A549 (cell line): ENCODE data around the gene GARS1. TPM values are rescaled to one million over a fixed set of nuclear protein-coding genes. Genes with fewer than 3 reads are reported as not detected.

Experiments used
- ATAC-seq, 2 experiments: fragments of 200-7000 bp in 1 of 2; fragments of >200 bp in 1 of 2; cut with Nextera tagmentation in 1 of 2; cut with Tn5 transposase in 1 of 2; 3 replicates each; pipeline versions ENCODE4 v1.8.0 to v1.9.1; 2018 to 2020; ENCODE audit warnings: mild to moderate bottlenecking in 1 of 2, moderate library complexity in 1 of 2
- CTCF ChIA-PET: fragments of 300-600 bp; sonication (Branson Sonifier 250); formaldehyde crosslinking; extraction: SDS; loops from one replicate; lab custom pipeline; 2021; ENCODE audit warnings: antibody characterized with exemption, inconsistent platforms; lab: Yijun Ruan, JAX
- POLR2A ChIA-PET: fragments of 350-600 bp; formaldehyde crosslinking; extraction: SDS; loops from one replicate; lab custom pipeline; 2021; ENCODE audit warnings: antibody characterized with exemption, inconsistent platforms; lab: Yijun Ruan, JAX
- DNase-seq, 2 experiments: peaks; one replicate each; pipeline versions ENCODE4 v3.0.0 to v3.0.0-alpha.2; 2011 to 2016; ENCODE audit warnings: low read depth in 1 of 2, low spot score in 1 of 2
- FAIRE-seq: peaks from 2 replicates; lab custom pipeline; 2011; peaks lifted over from hg19 to GRCh38; lab: Jason Lieb, UNC
- H3K27ac ChIP-seq, 2 experiments: fragments of >200 bp; sonication (Bioruptor Twin); formaldehyde crosslinking; 3 replicates each; pipeline ENCODE4 v1.5.1; 2016 to 2017
- H3K4me1 ChIP-seq: fragments of >200 bp; sonication (Bioruptor Twin); formaldehyde crosslinking; 3 replicates; pipeline ENCODE4 v1.6.1; 2016
- H3K4me2 ChIP-seq: fragments of >200 bp; sonication (Bioruptor Twin); formaldehyde crosslinking; 3 replicates; pipeline ENCODE4 v1.6.1; 2016
- H3K4me3 ChIP-seq: fragments of >200 bp; sonication (Bioruptor Twin); formaldehyde crosslinking; 3 replicates; pipeline ENCODE4 v1.5.1; 2016
- H3K9me3 ChIP-seq: fragments of >200 bp; sonication (Bioruptor Twin); formaldehyde crosslinking; 3 replicates; pipeline ENCODE4 v1.6.1; 2016
- BHLHE40 ChIP-seq: IDR thresholded peaks from 2 replicates; pipeline ENCODE4 v1.6.1; 2012; ENCODE audit warnings: low read depth, low read length, inconsistent platforms
- CEBPB ChIP-seq, 2 experiments: fragments of >200 bp in 1 of 2; sonication (Bioruptor Twin) in 1 of 2; formaldehyde crosslinking in 1 of 2; IDR thresholded peaks; 2 replicates each; pipeline ENCODE4 v1.6.1; 2012 to 2016
- CHD2 ChIP-seq: fragments of 150-350 bp; IDR thresholded peaks from 2 replicates; pipeline ENCODE4 v1.6.1; 2014; ENCODE audit warnings: low read length; ENCODE audit not compliant: partially characterized antibody
- CHD4 ChIP-seq: fragments of 200-600 bp; sonication (generic); IDR thresholded peaks from 2 replicates; pipeline ENCODE4 v1.6.1; 2016; ENCODE audit warnings: antibody characterized with exemption, mild to moderate bottlenecking, borderline replicate concordance
- KDM5A ChIP-seq: fragments of 200-600 bp; sonication (generic); IDR thresholded peaks from 2 replicates; pipeline ENCODE4 v1.6.1; 2016; ENCODE audit warnings: antibody characterized with exemption, mild to moderate bottlenecking
- MAFK ChIP-seq: fragments of 450-650 bp; IDR thresholded peaks from 2 replicates; pipeline ENCODE4 v1.6.1; 2014; ENCODE audit not compliant: partially characterized antibody
- NR3C1 ChIP-seq: fragments of >200 bp; sonication (Bioruptor Twin); formaldehyde crosslinking; IDR thresholded peaks from 3 replicates; pipeline ENCODE4 v1.6.1; 2017
- POLR2AphosphoS2 ChIP-seq: conservative IDR thresholded peaks from 2 replicates; pipeline ENCODE4 v1.6.1; 2012; ENCODE audit warnings: low read length, improper control_type of control experiment, inconsistent platforms
- RAD21 ChIP-seq, 2 experiments: fragments of >200 bp in 1 of 2; sonication (Bioruptor Twin) in 1 of 2; formaldehyde crosslinking in 1 of 2; IDR thresholded peaks in 1 of 2; conservative IDR thresholded peaks in 1 of 2; 2 replicates in 1 of 2; 3 replicates in 1 of 2; pipeline ENCODE4 v1.6.1; 2012 to 2018; ENCODE audit warnings: inconsistent platforms in 1 of 2
- RNF2 ChIP-seq: fragments of 200-600 bp; sonication (generic); IDR thresholded peaks from 2 replicates; pipeline ENCODE4 v1.6.1; 2016; ENCODE audit warnings: low read depth, mild to moderate bottlenecking, antibody characterized with exemption, moderate library complexity, borderline replicate concordance
- SMC3 ChIP-seq: fragments of >200 bp; sonication (Bioruptor Twin); formaldehyde crosslinking; IDR thresholded peaks from 3 replicates; pipeline ENCODE4 v1.6.1; 2018; ENCODE audit warnings: inconsistent platforms
- ZC3H11A ChIP-seq: fragments of 450-650 bp; IDR thresholded peaks from 2 replicates; pipeline ENCODE4 v1.6.1; 2014; ENCODE audit warnings: antibody characterized with exemption, mild to moderate bottlenecking
- ZFP36 ChIP-seq: fragments of 450-650 bp; IDR thresholded peaks from 2 replicates; pipeline ENCODE4 v1.6.1; 2014; ENCODE audit warnings: borderline replicate concordance; ENCODE audit not compliant: partially characterized antibody
- ZNF302 ChIP-seq: fragments of 250-450 bp; sonication (Bioruptor Pico); IDR thresholded peaks from 2 replicates; pipeline ENCODE4 v1.9.0; 2021; ENCODE audit warnings: inconsistent platforms, mild to moderate bottlenecking, moderate library complexity
- WGBS: methylation state at CpG from one replicate; pipeline ENCODE4 v1.1.6; 2017; ENCODE audit errors: missing lambda C conversion rate; 5-methylcytosine and 5-hydroxymethylcytosine counted together
- polyA plus RNA-seq, 4 experiments: library from polyadenylated mRNA; depleted of rRNA in 3 of 4; stranded (reverse); fragments of >200 nt; fragmentation: RNase III in 1 of 4; extraction: RNeasy Plus Mini Kit Qiagen cat#74134 plus additional on column Dnase treatment in 1 of 4; gene quantifications; 2 replicates in 3 of 4; 3 replicates in 1 of 4; pipeline ENCODE4 v1.2.3, GENCODE V29; 2011 to 2017
- TF ChIP-seq, protein P1 (sequence below): fragments of 250-450 bp; sonication (Bioruptor Pico); IDR thresholded peaks from 2 replicates; pipeline ENCODE4 v1.5.0; 2021; ENCODE audit warnings: mild to moderate bottlenecking, moderate library complexity, borderline replicate concordance
- TF ChIP-seq, protein P2 (sequence below): fragments of >200 bp; sonication (Bioruptor Twin); formaldehyde crosslinking; IDR thresholded peaks from 3 replicates; pipeline ENCODE4 v1.6.1; 2016
- TF ChIP-seq, protein P3 (sequence below): fragments of >200 bp; sonication (Bioruptor Twin); formaldehyde crosslinking; IDR thresholded peaks from 2 replicates; pipeline ENCODE4 v1.6.1; 2016
- TF ChIP-seq, protein P4 (sequence below): fragments of >200 bp; sonication (Bioruptor Twin); formaldehyde crosslinking; IDR thresholded peaks from 3 replicates; pipeline ENCODE4 v1.5.1; 2016
- TF ChIP-seq, protein P5 (sequence below): fragments of 250-450 bp; sonication (Bioruptor Pico); IDR thresholded peaks from 2 replicates; pipeline ENCODE4 v1.5.0; 2020; ENCODE audit warnings: low read depth, mild to moderate bottlenecking, moderate library complexity
- TF ChIP-seq, protein P6 (sequence below): IDR thresholded peaks from 2 replicates; pipeline ENCODE4 v1.6.1; 2012

Gene GARS1
- polyA plus RNA-seq, 2 of the 4 experiments (the other 2 are of a cell fraction): 134 to 608 TPM

DNA sequence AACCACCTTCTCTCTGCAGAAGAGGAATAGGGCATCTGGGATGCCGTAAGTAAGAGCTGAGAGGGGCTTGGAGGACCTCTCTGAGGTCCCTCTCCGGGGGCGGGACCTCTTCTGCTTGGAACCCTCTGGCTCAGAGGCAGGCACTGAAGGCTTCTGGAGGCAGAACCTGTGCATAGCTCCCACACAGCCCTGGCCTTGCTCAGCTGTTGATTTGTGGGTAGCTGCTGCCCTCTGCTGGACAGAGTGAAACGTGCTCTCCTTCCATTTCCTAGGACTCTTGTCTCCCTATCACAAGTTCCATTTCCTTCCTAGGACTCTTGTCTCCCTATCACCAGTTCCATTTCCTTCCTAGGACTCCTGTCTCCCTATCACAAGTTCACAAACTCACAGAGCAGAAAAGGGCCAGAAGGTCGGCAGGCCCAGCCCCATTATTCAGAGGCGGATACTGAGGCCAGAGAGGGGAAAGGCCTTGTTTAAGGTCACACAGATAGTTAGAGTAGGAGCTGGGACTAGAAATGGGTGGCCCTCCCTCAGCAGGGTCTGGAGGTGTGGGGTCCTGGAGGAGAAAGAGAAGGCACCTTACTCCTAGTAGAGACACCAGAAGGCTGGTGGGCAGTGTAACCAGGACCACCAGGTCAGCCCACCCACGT lies 30.3 kb upstream of the GARS1 start:
- H3K9me3 ChIP-seq: no peaks in the 10 kb centered on the region
- no peak for FAIRE-seq
- no peak overlapping the region for H3K4me3 ChIP-seq
- H3K4me1 ChIP-seq: no peaks in the 10 kb centered on the region
- TF ChIP-seq, protein P1, sequence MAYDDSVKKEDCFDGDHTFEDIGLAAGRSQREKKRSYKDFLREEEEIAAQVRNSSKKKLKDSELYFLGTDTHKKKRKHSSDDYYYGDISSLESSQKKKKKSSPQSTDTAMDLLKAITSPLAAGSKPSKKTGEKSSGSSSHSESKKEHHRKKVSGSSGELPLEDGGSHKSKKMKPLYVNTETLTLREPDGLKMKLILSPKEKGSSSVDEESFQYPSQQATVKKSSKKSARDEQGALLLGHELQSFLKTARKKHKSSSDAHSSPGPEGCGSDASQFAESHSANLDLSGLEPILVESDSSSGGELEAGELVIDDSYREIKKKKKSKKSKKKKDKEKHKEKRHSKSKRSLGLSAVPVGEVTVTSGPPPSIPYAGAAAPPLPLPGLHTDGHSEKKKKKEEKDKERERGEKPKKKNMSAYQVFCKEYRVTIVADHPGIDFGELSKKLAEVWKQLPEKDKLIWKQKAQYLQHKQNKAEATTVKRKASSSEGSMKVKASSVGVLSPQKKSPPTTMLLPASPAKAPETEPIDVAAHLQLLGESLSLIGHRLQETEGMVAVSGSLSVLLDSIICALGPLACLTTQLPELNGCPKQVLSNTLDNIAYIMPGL (CRISPR knock-in tag): no peak
- TF ChIP-seq CHD2 (no peak), NR3C1 (no peak), RAD21 (conservative IDR thresholded peaks at IDR 0.05 in 1 of 2, IDR thresholded peaks at IDR 0.05 in 1 of 2) (peak; percentile 89 to 93), BHLHE40 (no peak), CHD4 (no peak), SMC3 (peak; percentile 81), KDM5A (no peak)
- TF ChIP-seq, protein P2, sequence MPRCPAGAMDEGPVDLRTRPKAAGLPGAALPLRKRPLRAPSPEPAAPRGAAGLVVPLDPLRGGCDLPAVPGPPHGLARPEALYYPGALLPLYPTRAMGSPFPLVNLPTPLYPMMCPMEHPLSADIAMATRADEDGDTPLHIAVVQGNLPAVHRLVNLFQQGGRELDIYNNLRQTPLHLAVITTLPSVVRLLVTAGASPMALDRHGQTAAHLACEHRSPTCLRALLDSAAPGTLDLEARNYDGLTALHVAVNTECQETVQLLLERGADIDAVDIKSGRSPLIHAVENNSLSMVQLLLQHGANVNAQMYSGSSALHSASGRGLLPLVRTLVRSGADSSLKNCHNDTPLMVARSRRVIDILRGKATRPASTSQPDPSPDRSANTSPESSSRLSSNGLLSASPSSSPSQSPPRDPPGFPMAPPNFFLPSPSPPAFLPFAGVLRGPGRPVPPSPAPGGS: no peak
- TF ChIP-seq, protein P3, sequence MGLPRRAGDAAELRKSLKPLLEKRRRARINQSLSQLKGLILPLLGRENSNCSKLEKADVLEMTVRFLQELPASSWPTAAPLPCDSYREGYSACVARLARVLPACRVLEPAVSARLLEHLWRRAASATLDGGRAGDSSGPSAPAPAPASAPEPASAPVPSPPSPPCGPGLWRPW: no peak
- TF ChIP-seq, protein P4, sequence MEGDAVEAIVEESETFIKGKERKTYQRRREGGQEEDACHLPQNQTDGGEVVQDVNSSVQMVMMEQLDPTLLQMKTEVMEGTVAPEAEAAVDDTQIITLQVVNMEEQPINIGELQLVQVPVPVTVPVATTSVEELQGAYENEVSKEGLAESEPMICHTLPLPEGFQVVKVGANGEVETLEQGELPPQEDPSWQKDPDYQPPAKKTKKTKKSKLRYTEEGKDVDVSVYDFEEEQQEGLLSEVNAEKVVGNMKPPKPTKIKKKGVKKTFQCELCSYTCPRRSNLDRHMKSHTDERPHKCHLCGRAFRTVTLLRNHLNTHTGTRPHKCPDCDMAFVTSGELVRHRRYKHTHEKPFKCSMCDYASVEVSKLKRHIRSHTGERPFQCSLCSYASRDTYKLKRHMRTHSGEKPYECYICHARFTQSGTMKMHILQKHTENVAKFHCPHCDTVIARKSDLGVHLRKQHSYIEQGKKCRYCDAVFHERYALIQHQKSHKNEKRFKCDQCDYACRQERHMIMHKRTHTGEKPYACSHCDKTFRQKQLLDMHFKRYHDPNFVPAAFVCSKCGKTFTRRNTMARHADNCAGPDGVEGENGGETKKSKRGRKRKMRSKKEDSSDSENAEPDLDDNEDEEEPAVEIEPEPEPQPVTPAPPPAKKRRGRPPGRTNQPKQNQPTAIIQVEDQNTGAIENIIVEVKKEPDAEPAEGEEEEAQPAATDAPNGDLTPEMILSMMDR: peak; percentile 91
- TF ChIP-seq, protein P5, sequence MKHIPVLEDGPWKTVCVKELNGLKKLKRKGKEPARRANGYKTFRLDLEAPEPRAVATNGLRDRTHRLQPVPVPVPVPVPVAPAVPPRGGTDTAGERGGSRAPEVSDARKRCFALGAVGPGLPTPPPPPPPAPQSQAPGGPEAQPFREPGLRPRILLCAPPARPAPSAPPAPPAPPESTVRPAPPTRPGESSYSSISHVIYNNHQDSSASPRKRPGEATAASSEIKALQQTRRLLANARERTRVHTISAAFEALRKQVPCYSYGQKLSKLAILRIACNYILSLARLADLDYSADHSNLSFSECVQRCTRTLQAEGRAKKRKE (CRISPR knock-in tag): no peak
- ChIA-PET POLR2A (interaction anchor here (1.0 kb wide), 2 partner anchors 86 to 288 kb away, joined by 3 read pairs; no protein-coding TSS in a partner anchor), CTCF (interaction anchor here (0.5 to 6.9 kb wide), 66 partner anchors 8 to 685 kb away, joined by 3 to 171 read pairs (median 4); partner anchors contain the start of gene ZNRF2)
- no peak overlapping the region for H3K4me2 ChIP-seq
- peak; percentile 98 to 99 for ATAC-seq
- WGBS: 46% methylated on average over 6 of the region's 7 CpGs
- DNase-seq: peak; percentile 64 to 83
- no peak overlapping the region for H3K27ac ChIP-seq

DNA sequence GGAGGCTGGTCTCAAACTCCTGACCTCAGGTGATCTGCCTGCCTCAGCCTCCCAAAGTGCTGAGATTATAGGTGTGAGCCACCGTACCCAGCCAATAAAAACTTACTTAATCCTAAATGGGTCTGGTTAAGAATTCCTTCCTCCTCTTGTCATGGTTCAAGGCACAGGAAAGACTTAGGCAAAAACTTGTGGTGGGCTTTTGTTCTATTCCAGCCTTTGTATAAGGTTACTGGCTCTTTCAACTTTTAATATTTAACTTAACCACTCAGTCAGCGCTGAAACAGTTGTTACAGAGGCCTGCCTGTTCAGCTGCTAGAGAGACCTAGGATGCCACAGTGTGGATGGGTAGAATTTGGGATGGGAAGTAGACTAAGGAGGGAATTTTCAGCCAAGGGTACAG lies 28.1 kb upstream of the GARS1 start:
- TF ChIP-seq ZNF302 (CRISPR knock-in tag) (no peak), POLR2AphosphoS2 (no peak), ZC3H11A (no peak), SMC3 (no peak), RNF2 (no peak), CEBPB (IDR thresholded peaks at IDR 0.05) (no peak), ZFP36 (no peak), MAFK (no peak), NR3C1 (no peak)
- TF ChIP-seq, protein P2: no peak
- TF ChIP-seq, protein P6, sequence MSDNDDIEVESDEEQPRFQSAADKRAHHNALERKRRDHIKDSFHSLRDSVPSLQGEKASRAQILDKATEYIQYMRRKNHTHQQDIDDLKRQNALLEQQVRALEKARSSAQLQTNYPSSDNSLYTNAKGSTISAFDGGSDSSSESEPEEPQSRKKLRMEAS: no peak
- Histone ChIP-seq H3K4me3 (no peak overlapping the region), H3K4me2 (no peak overlapping the region), H3K27ac (no peak overlapping the region), H3K9me3 (peaks cover 5% of the 10 kb centered on the region; the same call in 1 of the 3 replicates), H3K4me1 (no peaks in the 10 kb centered on the region)
- WGBS: 91% methylated on average over 2 of the region's 2 CpGs
- no peak for FAIRE-seq
- POLR2A ChIA-PET: no interaction called here
- no peak for DNase-seq
- no peak for ATAC-seq
- CTCF ChIA-PET: interaction anchor here (3.9 to 6.9 kb wide), 3 partner anchors 12 to 292 kb away, joined by 24 to 171 read pairs (median 86); no protein-coding TSS in a partner anchor
